Measurements from ENCODE around the gene MAPKBP1.

Gene MAPKBP1

DNA sequence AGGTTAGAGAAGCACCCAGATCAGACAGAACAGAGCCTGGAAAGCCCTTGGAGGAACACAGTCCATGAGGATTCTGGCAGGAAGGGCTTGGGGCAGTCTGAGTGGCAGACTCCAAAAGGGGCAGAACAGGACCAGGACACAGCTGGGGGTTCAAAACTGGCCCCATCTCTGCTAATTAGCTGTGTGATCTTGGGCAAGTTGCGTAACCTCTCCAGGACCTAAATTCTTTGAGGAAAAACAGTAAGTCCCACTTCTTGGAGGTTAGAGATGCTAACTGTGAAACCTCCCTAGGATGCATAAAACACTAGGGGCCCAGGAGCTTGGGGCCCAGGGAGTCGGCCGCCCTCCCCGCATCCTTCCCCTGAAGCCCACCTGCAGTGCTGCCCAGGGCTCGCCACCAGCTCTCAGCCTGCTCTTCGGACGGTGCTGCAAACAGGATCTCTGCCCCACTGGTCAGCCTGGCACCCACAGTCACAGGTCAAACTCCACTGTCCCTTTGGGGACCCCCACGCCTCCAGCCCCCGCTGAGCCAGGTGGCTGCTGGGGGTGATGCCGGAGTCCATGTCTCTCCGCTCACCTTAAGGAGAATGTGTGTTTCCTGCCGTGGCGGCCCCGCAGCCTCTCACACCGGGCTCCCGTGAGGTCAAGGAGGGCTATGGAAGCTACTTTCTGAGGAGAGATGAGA is 76.3 kb downstream of the MAPKBP1 start:
- no peak for DNase-seq (ENCODE audit: low read depth)

DNA sequence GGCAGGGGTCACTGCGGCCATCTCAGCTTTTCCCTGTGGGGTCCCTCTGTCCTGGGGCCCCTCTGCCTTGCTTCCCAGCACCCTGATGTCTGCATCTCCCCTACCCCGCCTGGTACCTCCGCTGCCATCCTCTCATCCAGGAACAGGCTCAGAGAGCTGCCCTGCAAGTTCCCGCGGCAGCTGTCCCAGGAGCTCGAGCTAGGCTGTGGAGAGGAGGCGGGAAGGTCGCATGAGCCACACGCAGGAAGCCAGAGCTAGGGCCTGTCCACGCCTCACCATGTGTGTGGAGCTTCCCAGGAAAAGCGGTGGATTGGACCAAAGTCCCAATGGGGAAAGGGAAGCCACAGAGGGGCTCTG is 76.9 kb downstream of the MAPKBP1 start:
- DNase-seq (ENCODE audit: low read depth) = no peak

DNA sequence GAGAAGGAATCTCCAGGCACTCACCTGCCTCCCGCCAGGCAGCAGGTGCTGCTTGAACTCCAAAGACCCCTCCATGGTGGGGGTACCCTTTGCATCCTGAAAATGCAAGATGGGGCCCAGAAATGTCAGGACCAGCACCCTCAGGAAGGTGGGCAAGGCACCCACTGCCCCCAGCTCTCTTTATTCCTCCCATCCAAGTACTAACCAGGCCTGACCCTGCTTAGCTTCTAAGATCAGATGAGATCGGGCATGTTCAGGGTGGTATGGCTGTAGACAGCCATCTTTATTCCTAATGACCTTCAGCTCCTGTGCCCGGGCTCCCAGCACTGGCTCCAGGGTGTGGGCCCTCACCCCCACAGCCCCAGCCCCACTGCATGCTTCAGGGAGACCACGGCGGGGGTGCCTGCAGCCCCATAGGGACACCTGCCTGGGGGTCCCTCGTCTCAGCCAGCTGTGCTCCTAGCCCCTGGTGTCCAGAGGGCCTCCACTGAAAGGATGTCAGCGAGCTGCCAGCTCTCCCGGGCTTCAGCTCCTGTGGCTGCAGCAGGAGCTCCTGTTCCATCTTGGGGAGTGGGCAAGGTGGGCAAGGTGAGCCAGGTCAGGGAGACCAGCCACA is 77.6 kb downstream of the MAPKBP1 start:
- no peak for DNase-seq (ENCODE audit: low read depth)

- DNase-seq (ENCODE audit: low read depth) = no peak
Observed at GRCh38 chr15:41852736-41853590, 78.7 kb downstream of the MAPKBP1 start.

GRCh38 chr15:41853831-41854230 is 79.5 kb downstream of the MAPKBP1 start:
- DNase-seq (ENCODE audit: low read depth) = no peak

GRCh38 chr15:41854443-41854842 is 80.2 kb downstream of the MAPKBP1 start:
- DNase-seq (ENCODE audit: low read depth) = no peak

DNA sequence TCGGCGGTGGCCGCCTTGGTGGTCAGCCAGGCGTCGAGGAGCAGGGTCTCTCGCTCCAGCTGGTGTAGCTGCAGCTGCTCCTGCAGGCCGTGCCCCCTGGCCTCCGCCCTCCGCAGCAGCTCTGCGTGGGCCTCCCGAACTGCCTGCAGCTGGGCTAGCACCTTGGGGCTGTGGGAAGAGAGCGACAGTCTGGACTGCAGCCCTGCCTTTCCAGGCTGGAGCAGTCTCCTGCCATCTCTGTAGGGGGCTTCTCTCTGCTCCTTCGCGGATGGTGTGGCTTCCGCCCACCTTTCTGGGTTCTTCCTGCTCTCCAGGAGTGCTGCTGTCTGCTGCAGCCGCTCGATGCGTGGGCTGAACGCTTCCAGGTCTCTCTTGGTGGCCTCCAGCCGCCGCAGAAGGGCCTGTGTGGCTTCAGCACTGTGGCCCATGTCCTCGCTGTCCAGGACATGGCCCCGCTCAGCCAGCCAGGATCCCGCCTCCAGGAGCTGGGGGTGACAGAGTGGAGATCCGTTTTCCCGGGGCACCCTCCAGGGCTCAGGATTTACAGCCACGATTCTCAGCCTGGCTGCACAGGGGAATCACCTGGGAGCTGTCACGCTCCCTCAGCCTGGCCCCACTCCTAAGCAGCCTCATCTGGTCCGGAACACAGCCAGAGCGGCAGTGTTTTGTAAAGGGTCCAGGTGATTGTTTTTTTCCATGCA is 81.1 kb downstream of the MAPKBP1 start:
- DNase-seq (ENCODE audit: low read depth) = no peak

DNA sequence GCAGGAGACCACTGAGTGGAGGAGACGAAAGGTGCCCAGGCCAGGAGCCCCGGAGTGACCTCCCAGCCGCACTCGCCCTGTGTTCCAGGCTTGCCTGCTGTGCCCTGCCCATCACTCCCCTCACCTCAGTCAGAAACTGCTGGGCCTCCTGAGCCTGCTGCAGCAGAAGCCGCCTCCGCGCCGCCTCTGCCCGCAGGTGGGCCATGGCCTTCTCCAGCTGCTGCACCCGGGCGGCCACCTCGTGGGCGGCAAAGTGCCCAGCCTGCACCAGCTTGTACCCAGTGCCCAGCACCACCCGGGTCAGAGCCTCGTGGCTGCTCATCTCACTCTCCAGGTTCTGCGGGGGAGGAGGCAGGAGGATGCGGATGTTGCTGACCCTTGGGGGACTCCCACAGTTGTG is 82.0 kb downstream of the MAPKBP1 start:
- DNase-seq (ENCODE audit: low read depth) = no peak

GRCh38 chr15:41856716-41857115 is 82.4 kb downstream of the MAPKBP1 start:
- DNase-seq (ENCODE audit: low read depth) = no peak

- no peak for DNase-seq (ENCODE audit: low read depth)
Observed at GRCh38 chr15:41857316-41857715, 83.0 kb downstream of the MAPKBP1 start.

DNA sequence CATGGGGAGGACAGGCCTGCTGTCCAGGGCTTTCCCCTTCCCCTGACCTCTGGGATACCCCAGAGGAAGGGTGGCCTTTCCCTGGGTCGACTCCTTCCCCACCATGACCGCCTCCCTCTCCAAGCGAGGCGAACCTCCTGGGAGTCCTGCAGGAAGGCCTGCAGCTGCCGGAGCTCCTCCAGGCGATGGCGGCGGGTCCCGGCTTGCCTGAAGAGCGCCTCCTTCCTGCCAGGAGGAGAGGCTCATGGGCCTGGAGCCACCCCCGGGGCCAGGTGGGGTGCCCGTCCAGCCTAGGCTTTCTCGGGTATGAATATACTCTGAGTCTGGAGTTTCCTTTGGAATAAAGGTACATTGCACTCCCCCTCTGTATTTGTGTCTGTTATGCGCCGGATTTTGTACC is 84.5 kb downstream of the MAPKBP1 start:
- no peak for DNase-seq (ENCODE audit: low read depth)

DNA sequence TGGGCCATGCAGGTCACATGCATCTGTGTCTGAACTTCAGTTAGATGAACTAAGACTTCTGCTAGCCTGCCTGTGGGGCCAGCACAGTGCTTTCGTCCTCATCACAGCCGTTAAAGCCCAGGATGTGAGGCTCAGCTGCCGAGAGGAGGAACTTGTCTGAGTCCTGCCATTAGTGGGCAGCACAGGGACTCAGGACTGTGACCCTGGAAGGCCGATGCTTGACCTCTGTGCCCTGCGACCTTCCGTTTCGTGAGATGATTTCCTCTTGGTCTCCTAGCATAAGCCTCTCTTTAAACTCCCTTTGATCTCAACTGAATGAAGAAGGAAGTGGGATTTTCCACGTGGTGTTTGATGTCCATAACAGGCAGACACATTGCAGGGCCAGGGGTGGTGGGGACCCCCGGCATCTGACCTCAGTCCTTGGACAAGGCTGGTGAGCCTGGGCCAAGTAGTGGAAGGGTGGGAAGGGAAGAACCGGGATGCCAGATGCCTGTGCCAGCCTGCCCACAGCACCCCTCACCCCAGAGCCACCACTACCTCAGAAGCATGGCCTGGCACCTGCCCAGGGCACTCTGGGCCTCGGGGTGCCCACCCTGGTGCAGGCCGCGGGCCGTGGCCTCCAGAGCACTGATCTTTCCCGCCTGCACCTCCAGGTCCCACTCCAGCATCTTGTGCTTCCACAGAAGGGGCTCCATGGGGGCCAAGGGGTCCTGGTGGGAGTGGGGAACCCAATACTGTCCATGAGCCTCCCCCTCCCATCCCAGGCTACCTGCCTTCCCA is 86.0 kb downstream of the MAPKBP1 start:
- no peak for DNase-seq (ENCODE audit: low read depth)

- no peak for DNase-seq (ENCODE audit: low read depth)
Observed at GRCh38 chr15:41861736-41862356, 87.6 kb downstream of the MAPKBP1 start.

DNA sequence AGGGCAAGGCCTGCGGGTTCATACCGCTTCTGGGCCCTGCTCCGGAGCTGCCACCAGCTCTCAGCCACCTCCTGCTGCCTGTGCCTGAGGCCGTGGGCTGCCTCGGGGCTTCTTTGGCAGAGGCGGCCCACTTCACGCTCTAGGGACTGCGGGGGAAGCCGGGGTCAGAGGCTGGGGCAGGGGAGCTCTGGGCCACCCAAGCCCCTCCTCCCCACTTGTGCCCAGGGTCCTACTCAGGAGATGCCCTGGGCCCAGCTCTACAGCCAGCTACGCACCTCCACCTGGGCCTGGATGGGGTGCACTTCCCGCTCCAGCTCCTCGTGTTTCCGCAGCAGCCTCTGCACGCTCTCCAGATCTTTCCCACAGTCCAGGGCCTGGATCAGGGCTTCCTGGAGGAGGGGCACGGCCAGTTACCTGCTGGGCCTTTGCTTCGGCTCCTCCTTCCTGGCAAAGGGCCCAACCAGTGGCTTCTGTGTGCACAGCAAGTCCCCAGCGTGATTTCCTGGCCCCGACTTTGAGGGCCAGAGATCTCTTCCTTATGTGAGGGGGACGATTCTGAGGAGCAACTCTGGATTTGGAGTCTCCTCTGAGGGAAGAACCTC is 88.3 kb downstream of the MAPKBP1 start:
- no peak for DNase-seq (ENCODE audit: low read depth)

DNA sequence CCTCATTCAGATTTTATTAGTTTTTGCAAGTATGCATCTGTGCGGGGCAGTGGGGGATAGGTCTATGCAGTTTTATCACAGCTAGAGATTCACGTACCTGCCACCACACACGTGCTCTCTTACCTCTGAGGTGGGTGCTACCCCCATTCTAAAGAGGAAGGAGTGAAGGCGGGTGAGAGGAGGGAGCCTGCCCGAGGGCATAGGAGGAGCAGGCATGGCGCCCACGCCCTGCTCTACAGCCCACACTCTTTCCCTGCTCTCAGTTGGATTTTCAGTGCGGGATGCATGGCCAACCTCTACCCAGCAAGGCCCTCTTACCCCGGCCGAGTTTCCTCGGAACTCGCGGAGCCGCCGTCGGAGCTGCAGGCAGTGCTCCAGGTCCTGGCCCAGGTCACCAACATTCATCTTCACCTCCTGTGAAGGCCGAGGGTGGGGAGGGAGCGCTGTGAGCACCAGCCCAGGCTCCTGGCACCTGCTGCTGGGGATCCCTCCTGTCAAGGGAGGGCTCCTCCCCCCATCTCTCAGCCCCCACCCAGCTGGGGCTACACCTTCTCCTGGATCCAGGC is 91.3 kb downstream of the MAPKBP1 start:
- no peak for DNase-seq (ENCODE audit: low read depth)

- DNase-seq (ENCODE audit: low read depth) = no peak
Observed at GRCh38 chr15:41866263-41866703, 92.0 kb downstream of the MAPKBP1 start.

- DNase-seq (ENCODE audit: low read depth) = no peak
Observed at GRCh38 chr15:41866872-41867579, 92.7 kb downstream of the MAPKBP1 start.

DNA sequence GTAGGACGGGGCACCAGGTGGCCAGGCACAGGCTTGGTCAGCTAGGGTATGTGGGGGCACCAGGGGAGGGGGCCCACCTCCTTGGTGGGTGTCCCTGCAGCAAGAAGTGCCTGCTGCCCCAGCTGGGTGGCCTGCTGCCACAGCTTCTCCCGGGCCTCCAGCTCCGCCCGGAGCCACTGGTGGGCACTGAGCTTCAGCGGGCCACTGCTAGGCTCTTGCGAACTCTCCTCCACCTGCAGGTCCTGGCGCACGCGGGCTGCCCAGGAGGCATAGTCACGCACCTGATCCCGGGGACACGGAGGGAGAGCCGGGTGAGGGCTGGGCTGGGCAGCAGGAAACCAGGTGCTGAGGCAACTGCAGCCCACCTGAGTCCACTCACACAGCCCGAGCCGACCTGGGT is 94.0 kb downstream of the MAPKBP1 start:
- DNase-seq (ENCODE audit: low read depth) = no peak

DNA sequence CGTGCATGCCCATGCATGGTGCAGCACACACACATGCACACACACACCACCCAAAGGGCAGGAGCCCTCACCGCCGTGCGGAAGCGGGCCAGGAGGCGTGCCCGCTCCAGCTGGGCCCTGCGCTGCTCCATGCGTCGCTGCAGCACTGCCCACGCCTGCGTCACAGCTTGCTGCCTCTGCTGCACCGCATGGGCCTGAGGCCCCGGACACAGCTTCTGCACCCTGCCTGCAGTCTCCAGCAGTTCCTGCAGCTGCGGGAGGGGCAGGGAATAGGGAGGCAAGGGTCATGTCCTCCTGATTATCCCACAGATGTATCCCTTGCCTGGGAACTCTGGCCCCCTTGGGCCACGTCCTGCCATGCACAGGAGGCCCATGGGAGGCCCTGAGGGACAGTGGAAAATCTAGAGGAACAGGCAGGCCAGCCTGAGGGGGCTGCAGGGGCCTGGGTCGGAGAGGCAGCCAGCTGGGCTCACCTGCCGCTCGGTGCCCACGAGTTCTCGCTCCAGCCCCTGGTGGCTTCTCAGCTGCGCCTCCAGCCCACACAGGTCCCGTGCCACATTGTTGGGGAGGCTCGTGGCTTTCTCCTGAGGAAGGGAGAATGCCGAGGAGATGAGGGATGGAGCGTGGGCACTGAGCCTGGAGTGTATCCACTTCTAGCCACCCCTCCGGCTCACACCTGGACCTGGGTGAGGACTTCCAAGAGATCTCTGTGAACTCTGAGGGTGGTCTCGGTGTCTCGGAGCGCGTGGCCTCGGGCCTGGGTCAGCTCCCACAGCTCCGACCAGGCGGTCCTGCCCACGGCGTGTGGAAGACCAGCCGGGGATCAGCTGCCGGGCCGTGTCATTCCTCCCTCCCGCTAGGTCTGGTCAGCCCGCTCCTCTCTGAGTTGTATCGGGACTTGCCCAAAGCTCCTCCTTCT is 95.7 kb downstream of the MAPKBP1 start:
- DNase-seq (ENCODE audit: low read depth) = no peak

Measured in amniotic epithelial cell (primary cell).